ENCODE results near the gene TSR2.

The TSR2 gene

GRCh38 chrX:54439960-54440871 lies at the start of gene TSR2:
TSS of gene TSR2 (plus strand) at chrX:54440404. CDS start at chrX:54440422, 18 bp downstream.
- Mint-ChIP-seq H3K4me3 (peak within 1 kb of the TSS; percentile 92), H3K9me3 (no peaks in the 10 kb centered on the region), H3K27ac (peak within 1 kb of the TSS; percentile 70), H3K36me3 (ENCODE audit: low read depth) (peaks cover 16% of the 10 kb centered on the region), H3K27me3 (ENCODE audit: low read depth) (no peaks in the 10 kb centered on the region), H3K4me1 (ENCODE audit: low read depth) (peaks cover 27% of the 10 kb centered on the region)

- H3K4me3 Mint-ChIP-seq = no peak overlapping the region
- H3K27me3 Mint-ChIP-seq (ENCODE audit: low read depth) = peaks cover 4% of the 10 kb centered on the region
- no peaks in the 10 kb centered on the region for H3K9me3 Mint-ChIP-seq
- H3K4me1 Mint-ChIP-seq (ENCODE audit: low read depth) = no peaks in the 10 kb centered on the region
- H3K27ac Mint-ChIP-seq = no peak overlapping the region
- no peaks in the 10 kb centered on the region for H3K36me3 Mint-ChIP-seq (ENCODE audit: low read depth)
Measured at GRCh38 chrX:54397113-54397512, 43.1 kb upstream of the TSR2 start.

GRCh38 chrX:54407266-54407665 lies 32.9 kb upstream of the TSR2 start:
- H3K27me3 Mint-ChIP-seq (ENCODE audit: low read depth) = peaks cover 20% of the 10 kb centered on the region
- H3K9me3 Mint-ChIP-seq = no peaks in the 10 kb centered on the region
- no peaks in the 10 kb centered on the region for H3K36me3 Mint-ChIP-seq (ENCODE audit: low read depth)
- peaks cover 5% of the 10 kb centered on the region for H3K4me1 Mint-ChIP-seq (ENCODE audit: low read depth)
- H3K27ac Mint-ChIP-seq = no peak overlapping the region
- no peak overlapping the region for H3K4me3 Mint-ChIP-seq

GRCh38 chrX:54411732-54412131 lies 28.5 kb upstream of the TSR2 start:
- Mint-ChIP-seq H3K27ac (no peak overlapping the region), H3K4me1 (ENCODE audit: low read depth) (peaks cover 9% of the 10 kb centered on the region)

GRCh38 chrX:54413753-54414152 lies 26.5 kb upstream of the TSR2 start:
- Mint-ChIP-seq H3K4me1 (ENCODE audit: low read depth) (peaks cover 9% of the 10 kb centered on the region), H3K27me3 (ENCODE audit: low read depth) (peaks cover 23% of the 10 kb centered on the region), H3K36me3 (ENCODE audit: low read depth) (no peaks in the 10 kb centered on the region), H3K27ac (no peak overlapping the region), H3K4me3 (no peak overlapping the region), H3K9me3 (no peaks in the 10 kb centered on the region)

More at GRCh38 chrX:54411732-54412131, 28.5 kb upstream of the TSR2 start:
- Mint-ChIP-seq H3K4me3 (no peak overlapping the region), H3K36me3 (ENCODE audit: low read depth) (no peaks in the 10 kb centered on the region), H3K27me3 (ENCODE audit: low read depth) (peaks cover 25% of the 10 kb centered on the region), H3K9me3 (no peaks in the 10 kb centered on the region)

GRCh38 chrX:54415534-54416350 lies 24.5 kb upstream of the TSR2 start:
- H3K36me3 Mint-ChIP-seq (ENCODE audit: low read depth) = no peaks in the 10 kb centered on the region
- H3K4me3 Mint-ChIP-seq = no peak overlapping the region

GRCh38 chrX:54416965-54417364 lies 23.2 kb upstream of the TSR2 start:
- no peak overlapping the region for H3K4me3 Mint-ChIP-seq
- H3K4me1 Mint-ChIP-seq (ENCODE audit: low read depth) = peaks cover 4% of the 10 kb centered on the region
- H3K9me3 Mint-ChIP-seq = no peaks in the 10 kb centered on the region
- no peak overlapping the region for H3K27ac Mint-ChIP-seq
- peaks cover 32% of the 10 kb centered on the region for H3K27me3 Mint-ChIP-seq (ENCODE audit: low read depth)
- no peaks in the 10 kb centered on the region for H3K36me3 Mint-ChIP-seq (ENCODE audit: low read depth)

More at GRCh38 chrX:54415534-54416350, 24.5 kb upstream of the TSR2 start:
- peaks cover 4% of the 10 kb centered on the region for H3K4me1 Mint-ChIP-seq (ENCODE audit: low read depth)
- H3K9me3 Mint-ChIP-seq = no peaks in the 10 kb centered on the region
- H3K27me3 Mint-ChIP-seq (ENCODE audit: low read depth) = peaks cover 32% of the 10 kb centered on the region
- no peak overlapping the region for H3K27ac Mint-ChIP-seq

- no peaks in the 10 kb centered on the region for H3K9me3 Mint-ChIP-seq
- no peaks in the 10 kb centered on the region for H3K36me3 Mint-ChIP-seq (ENCODE audit: low read depth)
- H3K27me3 Mint-ChIP-seq (ENCODE audit: low read depth) = peaks cover 26% of the 10 kb centered on the region
- H3K4me1 Mint-ChIP-seq (ENCODE audit: low read depth) = peaks cover 4% of the 10 kb centered on the region
- H3K27ac Mint-ChIP-seq = no peak overlapping the region
- H3K4me3 Mint-ChIP-seq = no peak overlapping the region
Measured at GRCh38 chrX:54419559-54420302, 20.5 kb upstream of the TSR2 start.

- Mint-ChIP-seq H3K9me3 (no peaks in the 10 kb centered on the region), H3K4me3 (no peak overlapping the region), H3K36me3 (ENCODE audit: low read depth) (no peaks in the 10 kb centered on the region), H3K4me1 (ENCODE audit: low read depth) (no peaks in the 10 kb centered on the region), H3K27me3 (ENCODE audit: low read depth) (peaks cover 12% of the 10 kb centered on the region), H3K27ac (no peak overlapping the region)
Measured at GRCh38 chrX:54422168-54422567, 18.0 kb upstream of the TSR2 start.

- Mint-ChIP-seq H3K9me3 (no peaks in the 10 kb centered on the region), H3K27me3 (ENCODE audit: low read depth) (peaks cover 11% of the 10 kb centered on the region), H3K4me1 (ENCODE audit: low read depth) (no peaks in the 10 kb centered on the region), H3K36me3 (ENCODE audit: low read depth) (no peaks in the 10 kb centered on the region), H3K4me3 (no peak overlapping the region), H3K27ac (no peak overlapping the region)
Measured at GRCh38 chrX:54423161-54423888, 16.9 kb upstream of the TSR2 start.

- H3K9me3 Mint-ChIP-seq = no peaks in the 10 kb centered on the region
- H3K27ac Mint-ChIP-seq = no peak overlapping the region
- no peaks in the 10 kb centered on the region for H3K27me3 Mint-ChIP-seq (ENCODE audit: low read depth)
- no peaks in the 10 kb centered on the region for H3K4me1 Mint-ChIP-seq (ENCODE audit: low read depth)
- H3K4me3 Mint-ChIP-seq = no peak overlapping the region
- H3K36me3 Mint-ChIP-seq (ENCODE audit: low read depth) = no peaks in the 10 kb centered on the region
Measured at GRCh38 chrX:54427837-54428424, 12.3 kb upstream of the TSR2 start.

GRCh38 chrX:54430519-54430918 lies 9.7 kb upstream of the TSR2 start:
- no peaks in the 10 kb centered on the region for H3K9me3 Mint-ChIP-seq

GRCh38 chrX:54435121-54435520 lies 5.1 kb upstream of the TSR2 start:
- H3K36me3 Mint-ChIP-seq (ENCODE audit: low read depth) = no peaks in the 10 kb centered on the region
- H3K27ac Mint-ChIP-seq = no peak overlapping the region
- H3K4me3 Mint-ChIP-seq = no peak overlapping the region
- peaks cover 4% of the 10 kb centered on the region for H3K4me1 Mint-ChIP-seq (ENCODE audit: low read depth)
- no peaks in the 10 kb centered on the region for H3K27me3 Mint-ChIP-seq (ENCODE audit: low read depth)
- no peaks in the 10 kb centered on the region for H3K9me3 Mint-ChIP-seq

More at GRCh38 chrX:54430519-54430918, 9.7 kb upstream of the TSR2 start:
- Mint-ChIP-seq H3K36me3 (ENCODE audit: low read depth) (no peaks in the 10 kb centered on the region), H3K4me3 (no peak overlapping the region), H3K4me1 (ENCODE audit: low read depth) (no peaks in the 10 kb centered on the region), H3K27ac (no peak overlapping the region), H3K27me3 (ENCODE audit: low read depth) (no peaks in the 10 kb centered on the region)
